ENCODE data around the gene FCMR. TPM values are rescaled to one million over a fixed set of nuclear protein-coding genes. Genes with fewer than 3 reads are reported as not detected.

The FCMR gene
- total RNA-seq, 2 donors from 2014 or later, result not detected

DNA sequence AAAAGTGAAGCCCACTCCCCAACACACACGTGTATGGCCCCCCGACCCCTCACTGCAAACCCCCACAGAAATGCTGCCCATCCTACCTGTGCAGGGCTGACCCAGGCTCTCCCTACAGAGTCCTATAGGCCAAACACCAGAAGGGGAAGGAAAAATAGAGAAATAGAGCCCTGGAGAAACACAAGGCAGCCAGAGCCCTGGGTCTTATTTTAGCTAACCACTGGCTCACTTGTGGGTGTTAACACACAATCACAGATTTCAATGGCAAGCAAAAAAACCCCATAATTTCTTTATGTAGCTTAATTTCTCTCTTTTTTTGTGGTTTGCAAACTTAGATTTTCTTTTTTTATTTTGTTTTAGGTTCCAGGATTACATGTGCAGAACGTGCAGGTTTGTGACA is 25.5 kb upstream of the FCMR start:
- Histone ChIP-seq H3K27me3 (ENCODE audit: control insufficient read depth, insufficient read depth, low read length, poor library complexity, severe bottlenecking) (peaks cover 11% of the 10 kb centered on the region), H3K36me3 (ENCODE audit: control insufficient read depth, insufficient read depth, low read length) (no peaks in the 10 kb centered on the region)
- H3K27me3 Mint-ChIP-seq (ENCODE audit: insufficient read depth), result peaks cover 23% of the 10 kb centered on the region

DNA sequence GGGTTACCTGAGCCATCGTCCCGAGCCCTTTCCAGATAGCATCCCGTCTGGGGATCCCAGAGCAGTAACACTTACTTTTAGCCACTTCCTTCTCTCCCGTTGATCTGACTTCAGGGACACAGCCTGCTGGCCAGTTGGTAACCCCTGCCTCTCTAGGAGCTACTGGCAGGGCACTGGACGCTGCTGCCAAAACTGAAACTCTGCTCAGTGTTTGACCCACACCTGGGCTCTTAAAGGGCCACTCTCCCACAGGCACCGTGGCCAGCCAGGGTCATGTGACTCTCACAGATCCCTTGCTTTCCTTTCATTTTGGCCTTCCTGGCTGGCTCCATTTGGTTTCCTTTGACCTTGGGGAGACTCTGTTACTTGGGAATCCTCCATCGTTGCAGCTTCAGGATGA is 24.5 kb upstream of the FCMR start, which contains the start of gene PIGR:
Gene PIGR, minus strand, starts transcription at position 206 of the 400 bp plus-strand sequence. CDS start 5,935 bp downstream, outside the sequence.
- Mint-ChIP-seq H3K4me1 (peaks cover 2% of the 10 kb centered on the region), H3K27me3 (ENCODE audit: insufficient read depth) (peaks cover 25% of the 10 kb centered on the region), H3K9me3 (no peaks in the 10 kb centered on the region), H3K27ac (no peak within 1 kb of the TSS), H3K36me3 (ENCODE audit: low read depth) (no peaks in the 10 kb centered on the region), H3K4me3 (no peak within 1 kb of the TSS)
- 86 to 92% methylated on average over 5 to 7 of the region's 7 CpGs for WGBS, 2 experiments (ENCODE audit: insufficient coverage in 1 of 2, insufficient read length in 1 of 2)
- Histone ChIP-seq H3K4me3 (ENCODE audit: low read length) (no peak within 1 kb of the TSS), H3K27ac (ENCODE audit: low read depth, low read length) (no peak within 1 kb of the TSS), H3K36me3 (ENCODE audit: control insufficient read depth, insufficient read depth, low read length) (no peaks in the 10 kb centered on the region), H3K27me3 (ENCODE audit: control insufficient read depth, insufficient read depth, low read length, poor library complexity, severe bottlenecking) (peaks cover 11% of the 10 kb centered on the region), H3K9ac (ENCODE audit: extremely low read depth, low read length, poor library complexity, severe bottlenecking) (no peak within 1 kb of the TSS), H3K9me3 (ENCODE audit: control insufficient read depth, low read length) (no peaks in the 10 kb centered on the region), H3K4me1 (ENCODE audit: control insufficient read depth, insufficient read depth, low read length) (no peaks in the 10 kb centered on the region)
- DNase-seq, result no peak
- TF ChIP-seq, protein P1, sequence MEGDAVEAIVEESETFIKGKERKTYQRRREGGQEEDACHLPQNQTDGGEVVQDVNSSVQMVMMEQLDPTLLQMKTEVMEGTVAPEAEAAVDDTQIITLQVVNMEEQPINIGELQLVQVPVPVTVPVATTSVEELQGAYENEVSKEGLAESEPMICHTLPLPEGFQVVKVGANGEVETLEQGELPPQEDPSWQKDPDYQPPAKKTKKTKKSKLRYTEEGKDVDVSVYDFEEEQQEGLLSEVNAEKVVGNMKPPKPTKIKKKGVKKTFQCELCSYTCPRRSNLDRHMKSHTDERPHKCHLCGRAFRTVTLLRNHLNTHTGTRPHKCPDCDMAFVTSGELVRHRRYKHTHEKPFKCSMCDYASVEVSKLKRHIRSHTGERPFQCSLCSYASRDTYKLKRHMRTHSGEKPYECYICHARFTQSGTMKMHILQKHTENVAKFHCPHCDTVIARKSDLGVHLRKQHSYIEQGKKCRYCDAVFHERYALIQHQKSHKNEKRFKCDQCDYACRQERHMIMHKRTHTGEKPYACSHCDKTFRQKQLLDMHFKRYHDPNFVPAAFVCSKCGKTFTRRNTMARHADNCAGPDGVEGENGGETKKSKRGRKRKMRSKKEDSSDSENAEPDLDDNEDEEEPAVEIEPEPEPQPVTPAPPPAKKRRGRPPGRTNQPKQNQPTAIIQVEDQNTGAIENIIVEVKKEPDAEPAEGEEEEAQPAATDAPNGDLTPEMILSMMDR (conservative IDR thresholded peaks at IDR 0.05), result no peak

More for the DNA sequence above, 25.5 kb upstream of the FCMR start:
- no peak overlapping the region for H3K4me3 Mint-ChIP-seq
- 60 to 84% methylated on average over 1 to 3 of the region's 3 CpGs for whole genome bisulfite sequencing, 2 experiments (ENCODE audit: insufficient coverage in 1 of 2, insufficient read length in 1 of 2)
- no peak overlapping the region for H3K9ac ChIP-seq (ENCODE audit: extremely low read depth, low read length, poor library complexity, severe bottlenecking)
- no peaks in the 10 kb centered on the region for H3K36me3 Mint-ChIP-seq (ENCODE audit: low read depth)
- DNase-seq, result no peak
- no peaks in the 10 kb centered on the region for H3K4me1 ChIP-seq (ENCODE audit: control insufficient read depth, insufficient read depth, low read length)
- no peaks in the 10 kb centered on the region for H3K9me3 Mint-ChIP-seq
- no peaks in the 10 kb centered on the region for H3K9me3 ChIP-seq (ENCODE audit: control insufficient read depth, low read length)
- peaks cover 9% of the 10 kb centered on the region for H3K4me1 Mint-ChIP-seq
- H3K4me3 ChIP-seq (ENCODE audit: low read length), result no peak overlapping the region
- no peak overlapping the region for H3K27ac ChIP-seq (ENCODE audit: low read depth, low read length)
- TF ChIP-seq, protein P1 (conservative IDR thresholded peaks at IDR 0.05), result no peak
- H3K27ac Mint-ChIP-seq, result no peak overlapping the region

DNA sequence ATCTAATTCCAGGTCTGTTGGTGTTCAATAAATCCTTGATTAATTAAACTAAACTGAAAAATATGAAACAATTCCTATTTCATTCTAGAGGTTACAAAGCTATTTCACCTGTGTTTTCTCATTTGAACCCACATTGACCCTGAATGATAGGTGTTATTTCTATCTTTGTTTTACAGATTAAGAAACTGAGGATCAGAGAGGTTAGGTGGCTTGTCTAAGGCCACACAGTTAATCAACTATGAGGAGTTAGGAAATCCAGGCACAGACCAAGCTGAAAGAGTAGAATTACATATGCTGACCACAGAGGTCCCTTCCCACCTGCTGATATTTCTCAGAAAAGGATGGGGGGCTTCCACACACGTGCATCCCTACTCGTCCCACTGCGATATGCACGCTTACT is 24.0 kb upstream of the FCMR start:
- Mint-ChIP-seq H3K27me3 (ENCODE audit: insufficient read depth) (peaks cover 25% of the 10 kb centered on the region), H3K4me3 (no peak overlapping the region), H3K9me3 (no peaks in the 10 kb centered on the region), H3K27ac (no peak overlapping the region), H3K36me3 (ENCODE audit: low read depth) (no peaks in the 10 kb centered on the region), H3K4me1 (no peaks in the 10 kb centered on the region)
- Histone ChIP-seq H3K27ac (ENCODE audit: low read depth, low read length) (no peak overlapping the region), H3K27me3 (ENCODE audit: control insufficient read depth, insufficient read depth, low read length, poor library complexity, severe bottlenecking) (peaks cover 11% of the 10 kb centered on the region), H3K9me3 (ENCODE audit: control insufficient read depth, low read length) (no peaks in the 10 kb centered on the region), H3K4me3 (ENCODE audit: low read length) (no peak overlapping the region), H3K9ac (ENCODE audit: extremely low read depth, low read length, poor library complexity, severe bottlenecking) (no peak overlapping the region), H3K36me3 (ENCODE audit: control insufficient read depth, insufficient read depth, low read length) (no peaks in the 10 kb centered on the region), H3K4me1 (ENCODE audit: control insufficient read depth, insufficient read depth, low read length) (no peaks in the 10 kb centered on the region)
- WGBS, 2 experiments (ENCODE audit: insufficient coverage in 1 of 2, insufficient read length in 1 of 2), result 85% methylated on average over 4 of the region's 4 CpGs; no CpG with 5 or more reads in 1 of the 2 experiments
- DNase-seq, result no peak
- TF ChIP-seq, protein P1 (conservative IDR thresholded peaks at IDR 0.05), result no peak
